CD14-positive monocyte (primary cell): Measurements from ENCODE around the gene ANKRD28. TPM values are rescaled to one million over a fixed set of nuclear protein-coding genes. Genes with fewer than 3 reads are reported as not detected.

Experiments
- DNase-seq, 3 donors: peaks; one replicate each; pipeline ENCODE4 v3.0.0-alpha.2; 2011 to 2022
- H2AFZ ChIP-seq: 2 replicates; pipeline ENCODE4 v1.6.0; 2012; ENCODE audit warnings: mild to moderate bottlenecking, low read depth, low read length, inconsistent platforms; ENCODE audit not compliant: insufficient read depth, poor library complexity, severe bottlenecking
- H3K27ac ChIP-seq, 2 donors: 1 replicate in 1 of 2; 2 replicates in 1 of 2; pipeline ENCODE4 v1.5.1; 2012 to 2013; ENCODE audit warnings: low read length in 2 of 2, control low read depth in 1 of 2, inconsistent platforms in 1 of 2, low read depth in 1 of 2, mild to moderate bottlenecking in 1 of 2
- H3K27me3 ChIP-seq, 2 donors: one replicate each; pipeline versions ENCODE4 v1.6.0 to v1.6.1; 2011 to 2013; ENCODE audit warnings: low read length in 2 of 2; ENCODE audit not compliant: control insufficient read depth in 2 of 2, insufficient read depth in 2 of 2
- H3K36me3 ChIP-seq, 2 donors: replicated peaks in 1 of 2; 1 replicate in 1 of 2; 2 replicates in 1 of 2; pipeline versions ENCODE4 v1.5.1 to v1.6.1; 2012 to 2013; ENCODE audit warnings: low read length in 2 of 2, control low read depth in 1 of 2, inconsistent platforms in 1 of 2, mild to moderate bottlenecking in 1 of 2; ENCODE audit not compliant: insufficient read depth in 2 of 2, control insufficient read depth in 1 of 2
- H3K4me1 ChIP-seq, 2 donors: 1 replicate in 1 of 2; 2 replicates in 1 of 2; pipeline versions ENCODE4 v1.5.1 to v1.6.1; 2012 to 2013; ENCODE audit warnings: low read length in 2 of 2, control low read depth in 1 of 2, inconsistent platforms in 1 of 2, mild to moderate bottlenecking in 1 of 2, moderate library complexity in 1 of 2; ENCODE audit not compliant: insufficient read depth in 2 of 2, control insufficient read depth in 1 of 2
- H3K4me2 ChIP-seq: replicated peaks from 2 replicates; pipeline ENCODE3; 2012; ENCODE audit warnings: low read length, moderate library complexity, mild to moderate bottlenecking; ENCODE audit not compliant: poor library complexity, severe bottlenecking; ENCODE audit errors: extremely low read depth
- H3K4me3 ChIP-seq, 3 experiments: fragments of 200-600 bp in 1 of 3; sonication (generic) in 1 of 3; replicated peaks in 1 of 3; 1 replicate in 2 of 3; 2 replicates in 1 of 3; pipeline ENCODE4 v1.5.1; 2011 to 2013; ENCODE audit warnings: low read length in 3 of 3, mild to moderate bottlenecking in 3 of 3, control low read depth in 2 of 3, low read depth in 2 of 3, inconsistent platforms in 1 of 3, moderate library complexity in 1 of 3
- H3K79me2 ChIP-seq: 2 replicates; pipeline ENCODE4 v1.6.0; 2012; ENCODE audit warnings: mild to moderate bottlenecking, control low read depth, inconsistent platforms, low read length, moderate library complexity; ENCODE audit not compliant: insufficient read depth
- H3K9ac ChIP-seq: 2 replicates; pipeline ENCODE4 v1.6.0; 2017; ENCODE audit warnings: low read length, mild to moderate bottlenecking; ENCODE audit not compliant: insufficient read depth, poor library complexity, severe bottlenecking
- H3K9me3 ChIP-seq, 2 donors: replicated peaks in 1 of 2; 1 replicate in 1 of 2; 2 replicates in 1 of 2; pipeline versions ENCODE4 v1.5.1 to v1.6.1; 2012 to 2013; ENCODE audit warnings: low read length in 2 of 2, control low read depth in 1 of 2; ENCODE audit not compliant: control insufficient read depth in 1 of 2, insufficient read depth in 1 of 2
- H4K20me1 ChIP-seq: 2 replicates; pipeline ENCODE4 v1.6.0; 2012; ENCODE audit warnings: mild to moderate bottlenecking, low read length, control low read depth, moderate library complexity; ENCODE audit not compliant: insufficient read depth
- H3K27ac Mint-ChIP-seq, 7 donors: one replicate each; pipeline ENCODE4 v1.8.0; 2020; ENCODE audit warnings: mild to moderate bottlenecking in 7 of 7, mixed read lengths in 7 of 7, moderate library complexity in 6 of 7, inconsistent platforms in 2 of 7
- H3K27me3 Mint-ChIP-seq, 3 donors: one replicate each; pipeline ENCODE4 v1.8.0; 2021 to 2022; ENCODE audit warnings: low read depth in 3 of 3, mild to moderate bottlenecking in 3 of 3, mixed read lengths in 3 of 3, moderate library complexity in 3 of 3, inconsistent platforms in 1 of 3
- H3K36me3 Mint-ChIP-seq, 2 donors: one replicate each; pipeline ENCODE4 v1.8.0; 2020; ENCODE audit warnings: mixed read lengths in 2 of 2, inconsistent platforms in 1 of 2, mild to moderate bottlenecking in 1 of 2
- H3K4me1 Mint-ChIP-seq: one replicate; pipeline ENCODE4 v1.8.0; 2020; ENCODE audit warnings: mild to moderate bottlenecking, mixed read lengths
- H3K4me3 Mint-ChIP-seq, 2 donors: one replicate each; pipeline ENCODE4 v1.8.0; 2020; ENCODE audit warnings: mild to moderate bottlenecking in 2 of 2, mixed read lengths in 2 of 2, moderate library complexity in 1 of 2
- H3K9me3 Mint-ChIP-seq, 7 donors: one replicate each; pipeline ENCODE4 v1.8.0; 2020 to 2022; ENCODE audit warnings: mixed read lengths in 7 of 7, mild to moderate bottlenecking in 6 of 7, moderate library complexity in 6 of 7, inconsistent platforms in 2 of 7
- CTCF ChIP-seq: fragments of 200-600 bp; IDR thresholded peaks from one replicate; pipeline ENCODE4 v1.8.0; 2022; ENCODE audit warnings: antibody characterized with exemption, mild to moderate bottlenecking
- WGBS: methylation state at CpG from one replicate; pipeline ENCODE4 v1.1.5; 2013; ENCODE audit warnings: missing lambda C conversion rate; ENCODE audit not compliant: insufficient coverage; 5-methylcytosine and 5-hydroxymethylcytosine counted together
- intact Hi-C, 2 donors: fragments of 100-400 bp; cut with micrococcal nuclease; formaldehyde crosslinking; loops; one replicate each; pipeline versions ENCODE4 v1.15.0 to v1.15.1; 2023
- polyA plus RNA-seq, 3 donors: library from polyadenylated mRNA; depleted of rRNA in 1 of 3; unstranded in 2 of 3; stranded (reverse) in 1 of 3; fragments of 300-500 nt in 2 of 3; fragments of >200 nt in 1 of 3; fragmentation: Illumina TruSeq in 2 of 3; gene quantifications; 1 replicate in 2 of 3; 2 replicates in 1 of 3; pipeline ENCODE4 v1.2.3, GENCODE V29; 2012 to 2021

ANKRD28 gene
- polyA plus RNA-seq, 3 donors, result 5.9 to 11.5 (median 7.9) TPM

GRCh38 chr3:15728766-15729165 is 69.0 kb downstream of the ANKRD28 start:
- Histone ChIP-seq H3K4me1 (no peaks in the 10 kb centered on the region), H3K27ac (no peak overlapping the region), H4K20me1 (no peaks in the 10 kb centered on the region), H2AFZ (no peak overlapping the region), H3K27me3 (no peaks in the 10 kb centered on the region), H3K9me3 (no peaks in the 10 kb centered on the region), H3K9ac (no peak overlapping the region), H3K4me3 (no peak overlapping the region), H3K79me2 (no peaks in the 10 kb centered on the region), H3K36me3 (no peaks in the 10 kb centered on the region), H3K4me2 (no peak overlapping the region)
- H3K4me1 Mint-ChIP-seq, result no peaks in the 10 kb centered on the region
- peaks cover 0 to 1% (median 0%) of the 10 kb centered on the region in 3 donors for H3K27me3 Mint-ChIP-seq
- H3K36me3 Mint-ChIP-seq, result peaks cover 2 to 10% of the 10 kb centered on the region in 2 donors
- DNase-seq, result no peak
- H3K27ac Mint-ChIP-seq, result no peak overlapping the region
- no peaks in the 10 kb centered on the region for H3K9me3 Mint-ChIP-seq
- no peak overlapping the region for H3K4me3 Mint-ChIP-seq
- intact Hi-C loops, result no loop called here
- TF ChIP-seq CTCF, result no peak

- no peaks in the 10 kb centered on the region for H3K9me3 ChIP-seq
- no peak for DNase-seq
- H3K9ac ChIP-seq, result no peak overlapping the region
- H3K4me2 ChIP-seq, result no peak overlapping the region
- Mint-ChIP-seq H3K27ac (no peak overlapping the region), H3K36me3 (peaks cover 8 to 13% of the 10 kb centered on the region in 2 donors), H3K4me1 (no peaks in the 10 kb centered on the region), H3K4me3 (no peak overlapping the region), H3K27me3 (peaks cover 0 to 1% (median 0%) of the 10 kb centered on the region in 3 donors), H3K9me3 (no peaks in the 10 kb centered on the region)
- no peak overlapping the region for H3K4me3 ChIP-seq
- no peak overlapping the region for H2AFZ ChIP-seq
- no peaks in the 10 kb centered on the region for H3K79me2 ChIP-seq
- no peak for TF ChIP-seq CTCF
- no peaks in the 10 kb centered on the region for H3K27me3 ChIP-seq
- 100% methylated on average over 1 of the region's 2 CpGs for WGBS
- H3K27ac ChIP-seq, result no peak overlapping the region
- no peaks in the 10 kb centered on the region for H3K36me3 ChIP-seq
- no peaks in the 10 kb centered on the region for H4K20me1 ChIP-seq
- intact Hi-C loops, result no loop called here
- H3K4me1 ChIP-seq, result no peaks in the 10 kb centered on the region
Measured at GRCh38 chr3:15726881-15727280, 70.9 kb downstream of the ANKRD28 start.
